PC-9 (cell line): ENCODE measurements around the gene C17orf113. TPM values are rescaled to one million over a fixed set of nuclear protein-coding genes. Genes with fewer than 3 reads are reported as not detected.

ENCODE experiments used
- BruUV-seq: library from RNA; stranded (reverse); fragments of 400-500 nt; replicated peaks from 2 replicates; lab custom pipeline; 2021; lab: Mats Ljungman, UMichigan
- CTCF ChIA-PET: fragments of 300-600 bp; sonication (Branson Sonifier 250); formaldehyde crosslinking; loops from one replicate; lab custom pipeline; 2022; ENCODE audit warnings: antibody characterized with exemption; lab: Charles Lee
- POLR2A ChIA-PET: fragments of 300-600 bp; sonication (Branson Sonifier 250); formaldehyde crosslinking; loops from one replicate; lab custom pipeline; 2022; ENCODE audit warnings: antibody characterized with exemption; ENCODE audit not compliant: unreplicated experiment; lab: Charles Lee
- DNase-seq, 2 experiments: peaks; one replicate each; pipeline versions ENCODE4 v3.0.0 to v3.0.0-alpha.2; 2015 to 2022; ENCODE audit warnings: mixed read lengths in 1 of 2
- H2AFZ ChIP-seq: fragments of 200-600 bp; sonication (generic); 2 replicates; pipeline ENCODE4 v1.8.1; 2017; ENCODE audit warnings: antibody characterized with exemption
- H3F3A ChIP-seq: fragments of 200-600 bp; sonication (generic); 2 replicates; pipeline ENCODE4 v1.8.1; 2017; ENCODE audit warnings: antibody characterized with exemption, mild to moderate bottlenecking, low read depth; ENCODE audit not compliant: insufficient read depth
- H3K27ac ChIP-seq: fragments of 200-600 bp; sonication (generic); 2 replicates; pipeline ENCODE4 v1.6.1; 2016; ENCODE audit warnings: mixed run types
- H3K27me3 ChIP-seq: fragments of 200-600 bp; sonication (generic); 2 replicates; pipeline ENCODE4 v1.6.1; 2016; ENCODE audit warnings: low read depth, mixed run types; ENCODE audit not compliant: insufficient read depth
- H3K36me3 ChIP-seq: fragments of 200-600 bp; sonication (generic); 2 replicates; pipeline ENCODE4 v1.6.1; 2016; ENCODE audit warnings: low read depth, mixed run types
- H3K4me1 ChIP-seq: fragments of 200-600 bp; sonication (generic); replicated peaks from 2 replicates; pipeline ENCODE4 v1.6.1; 2016; ENCODE audit warnings: mixed run types; ENCODE audit not compliant: insufficient read depth
- H3K4me2 ChIP-seq: fragments of 200-600 bp; sonication (generic); 2 replicates; pipeline ENCODE4 v1.6.1; 2017; ENCODE audit warnings: mixed run types
- H3K4me3 ChIP-seq: fragments of 200-600 bp; sonication (generic); 2 replicates; pipeline ENCODE4 v1.6.1; 2016; ENCODE audit warnings: mixed run types
- H3K79me2 ChIP-seq: fragments of 200-600 bp; sonication (generic); 2 replicates; pipeline ENCODE4 v1.6.1; 2017; ENCODE audit warnings: low read depth, mixed run types
- H3K9me2 ChIP-seq: fragments of 200-600 bp; sonication (generic); 2 replicates; pipeline ENCODE4 v1.8.1; 2017; ENCODE audit warnings: mild to moderate bottlenecking; ENCODE audit not compliant: insufficient read depth
- H3K9me3 ChIP-seq: fragments of 200-600 bp; sonication (generic); 2 replicates; pipeline ENCODE4 v1.8.1; 2016; ENCODE audit warnings: low read depth; ENCODE audit not compliant: insufficient read depth
- H4K20me1 ChIP-seq: fragments of 200-600 bp; sonication (generic); 2 replicates; pipeline ENCODE4 v1.8.1; 2017; ENCODE audit not compliant: insufficient read depth
- CTCF ChIP-seq: fragments of 200-600 bp; sonication (generic); conservative IDR thresholded peaks from 2 replicates; pipeline ENCODE4 v1.6.1; 2017; ENCODE audit warnings: mixed run types, antibody characterized with exemption, mild to moderate bottlenecking, moderate library complexity
- EZH2 ChIP-seq: fragments of 200-600 bp; sonication (generic); IDR thresholded peaks from 2 replicates; pipeline ENCODE4 v1.8.0; 2017; ENCODE audit warnings: antibody characterized with exemption, low read depth
- intact Hi-C: fragments of 100-400 bp; cut with micrococcal nuclease; formaldehyde crosslinking; loops from one replicate; pipeline ENCODE4 v1.10.0; 2022; ENCODE audit not compliant: unreplicated experiment
- total RNA-seq: library from RNA; stranded (reverse); gene quantifications from 2 replicates; pipeline ENCODE4 v1.2.3, GENCODE V29; 2021

Gene C17orf113
- total RNA-seq, 1 experiment from 2014 or later: 3.4 TPM

GRCh38 chr17:41988418-41988817 lies 62.0 kb downstream of the C17orf113 start:
- H3K9me2 ChIP-seq: no peaks in the 10 kb centered on the region
- H2AFZ ChIP-seq: no peak overlapping the region
- intact Hi-C loops: no loop called here
- no peaks in the 10 kb centered on the region for H3K9me3 ChIP-seq
- TF ChIP-seq EZH2 (no peak), CTCF (no peak)
- H3K4me1 ChIP-seq: peaks cover 34% of the 10 kb centered on the region
- ChIA-PET CTCF (no interaction called here), POLR2A (interaction anchor here (0.7 kb wide), 1 partner anchor 99 kb away, joined by 9 read pairs; no protein-coding TSS in a partner anchor)
- peaks cover 67% of the 10 kb centered on the region for H4K20me1 ChIP-seq
- H3K4me3 ChIP-seq: no peak overlapping the region
- no peak for DNase-seq
- peaks cover 45% of the 10 kb centered on the region for H3F3A ChIP-seq
- H3K79me2 ChIP-seq: no peaks in the 10 kb centered on the region
- H3K4me2 ChIP-seq: no peak overlapping the region
- H3K36me3 ChIP-seq: peaks cover 54% of the 10 kb centered on the region
- BruUV-seq: no TSS peak
- H3K27ac ChIP-seq: no peak overlapping the region
- no peaks in the 10 kb centered on the region for H3K27me3 ChIP-seq

Other genes with a start within 250 kb of the C17orf113 start
- gene P3H4, start 238.7 kb downstream of the C17orf113 start, total RNA-seq: 26.8 and 34.0 TPM in 2 replicates
- 143 and 164 TPM in 2 replicates for gene FKBP10, start 237.6 kb downstream of the C17orf113 start, total RNA-seq
- gene NT5C3B, start 214.4 kb downstream of the C17orf113 start, total RNA-seq: 48.8 and 51.1 TPM in 2 replicates
- not detected in 2 replicates for gene KLHL10, start 212.8 kb downstream of the C17orf113 start, total RNA-seq
- 13.3 and 14.5 TPM in 2 replicates for gene KLHL11, start 185.2 kb downstream of the C17orf113 start, total RNA-seq
- gene ACLY, start 131.7 kb downstream of the C17orf113 start, total RNA-seq: 106 and 184 TPM in 2 replicates
- 3.0 and 4.0 TPM in 2 replicates for gene ODAD4, start 120.0 kb downstream of the C17orf113 start, total RNA-seq
- 60.6 and 64.7 TPM in 2 replicates for gene CNP, start 83.8 kb downstream of the C17orf113 start, total RNA-seq
- 75.5 and 96.1 TPM in 2 replicates for gene DNAJC7, start 33.2 kb downstream of the C17orf113 start, total RNA-seq
- gene NKIRAS2, start 30.5 kb downstream of the C17orf113 start, total RNA-seq: 38.3 and 39.7 TPM in 2 replicates
- gene ZNF385C, start 47.9 kb upstream of the C17orf113 start, total RNA-seq: 1.7 and 2.1 TPM in 2 replicates
- 17.9 and 26.0 TPM in 2 replicates for gene DHX58, start 62.1 kb upstream of the C17orf113 start, total RNA-seq
- gene KAT2A, start 70.8 kb upstream of the C17orf113 start, total RNA-seq: 42.1 and 47.6 TPM in 2 replicates
- gene HSPB9, start 72.2 kb upstream of the C17orf113 start, total RNA-seq: 0.33 TPM in 1 of 2 replicates, not detected in the other
- gene RAB5C, start 104.4 kb upstream of the C17orf113 start, total RNA-seq: 97.0 and 120 TPM in 2 replicates
- not detected in 2 replicates for gene KCNH4, start 130.5 kb upstream of the C17orf113 start, total RNA-seq
- not detected in 2 replicates for gene HCRT, start 134.9 kb upstream of the C17orf113 start, total RNA-seq
- gene GHDC, start 143.9 kb upstream of the C17orf113 start, total RNA-seq: 21.5 and 28.6 TPM in 2 replicates
- gene STAT5B, start 225.8 kb upstream of the C17orf113 start, total RNA-seq: 19.5 and 21.1 TPM in 2 replicates
- gene STAT5A, start 237.9 kb upstream of the C17orf113 start, total RNA-seq: 3.4 and 12.1 TPM in 2 replicates